Mesenchymal stem cell (in vitro differentiated cells and primary cell): ENCODE results near the gene TP53INP2.

ENCODE experiments used
- DNase-seq: peaks from one replicate; pipeline ENCODE4 v3.0.0-alpha.2; 2013
- H2AFZ ChIP-seq: one replicate; pipeline ENCODE4 v1.6.1; 2013; ENCODE audit warnings: low read depth, mild to moderate bottlenecking, control low read depth, inconsistent platforms, low read length, moderate library complexity
- H2AK5ac ChIP-seq: 2 replicates; pipeline ENCODE4 v1.6.1; 2013; ENCODE audit warnings: low read length, moderate library complexity, mild to moderate bottlenecking, inconsistent platforms; ENCODE audit not compliant: severe bottlenecking
- H2BK120ac ChIP-seq: one replicate; pipeline ENCODE4 v1.6.1; 2013; ENCODE audit warnings: low read depth, mild to moderate bottlenecking, inconsistent platforms, low read length, moderate library complexity
- H2BK12ac ChIP-seq, 2 experiments: one replicate each; pipeline ENCODE4 v1.6.1; 2013; ENCODE audit warnings: inconsistent platforms in 2 of 2, low read length in 2 of 2, mild to moderate bottlenecking in 2 of 2, moderate library complexity in 2 of 2, control low read depth in 1 of 2
- H2BK15ac ChIP-seq: one replicate; pipeline ENCODE4 v1.6.1; 2013; ENCODE audit warnings: mild to moderate bottlenecking, low read depth, inconsistent platforms; ENCODE audit not compliant: poor library complexity, severe bottlenecking
- H2BK5ac ChIP-seq: 2 replicates; pipeline ENCODE4 v1.6.1; 2013; ENCODE audit warnings: low read depth, mild to moderate bottlenecking, low read length, control low read depth, inconsistent platforms; ENCODE audit not compliant: poor library complexity, severe bottlenecking
- H3K14ac ChIP-seq, 2 experiments: one replicate each; pipeline ENCODE4 v1.6.1; 2013; ENCODE audit warnings: inconsistent platforms in 2 of 2, low read length in 2 of 2, control low read depth in 1 of 2, mild to moderate bottlenecking in 1 of 2, moderate library complexity in 1 of 2
- H3K18ac ChIP-seq, 2 experiments: one replicate each; pipeline ENCODE4 v1.6.1; 2013; ENCODE audit warnings: inconsistent platforms in 2 of 2, low read length in 2 of 2, control low read depth in 1 of 2, low read depth in 1 of 2, mild to moderate bottlenecking in 1 of 2
- H3K23ac ChIP-seq, 2 experiments: one replicate each; pipeline ENCODE4 v1.6.1; 2013; ENCODE audit warnings: inconsistent platforms in 2 of 2, low read length in 2 of 2, mild to moderate bottlenecking in 2 of 2, moderate library complexity in 2 of 2, control low read depth in 1 of 2
- H3K27ac ChIP-seq: 2 replicates; pipeline ENCODE4 v1.5.1; 2013; ENCODE audit warnings: mild to moderate bottlenecking, moderate library complexity, low read length, control low read depth, inconsistent platforms; ENCODE audit not compliant: poor library complexity, severe bottlenecking
- H3K27me3 ChIP-seq, 2 experiments: 2 replicates each; pipeline versions ENCODE4 v1.6.1 to v1.7.0; 2013; ENCODE audit warnings: low read length in 2 of 2, mild to moderate bottlenecking in 2 of 2, moderate library complexity in 2 of 2, control low read depth in 1 of 2, inconsistent platforms in 1 of 2; ENCODE audit not compliant: control insufficient read depth in 1 of 2, insufficient read depth in 1 of 2
- H3K36me3 ChIP-seq, 2 experiments: 2 replicates each; pipeline versions ENCODE4 v1.6.1 to v1.7.0; 2013; ENCODE audit warnings: low read length in 2 of 2, control low read depth in 1 of 2, inconsistent platforms in 1 of 2, low read depth in 1 of 2, mild to moderate bottlenecking in 1 of 2; ENCODE audit not compliant: insufficient read depth in 2 of 2, control insufficient read depth in 1 of 2
- H3K4ac ChIP-seq, 2 experiments: one replicate each; pipeline ENCODE4 v1.6.1; 2013; ENCODE audit warnings: inconsistent platforms in 2 of 2, low read length in 2 of 2, mild to moderate bottlenecking in 2 of 2, moderate library complexity in 2 of 2, control low read depth in 1 of 2, low read depth in 1 of 2
- H3K4me1 ChIP-seq: 2 replicates; pipeline ENCODE4 v1.6.1; 2013; ENCODE audit warnings: low read depth, low read length, control low read depth; ENCODE audit not compliant: control insufficient read depth, insufficient read depth
- H3K4me2 ChIP-seq: 2 replicates; pipeline ENCODE4 v1.6.1; 2013; ENCODE audit warnings: low read length, mild to moderate bottlenecking, inconsistent platforms; ENCODE audit not compliant: poor library complexity, severe bottlenecking
- H3K4me3 ChIP-seq, 2 experiments: 2 replicates each; pipeline versions ENCODE4 v1.5.1 to v1.7.0; 2013; ENCODE audit warnings: low read length in 2 of 2, mild to moderate bottlenecking in 2 of 2, control low read depth in 1 of 2, low read depth in 1 of 2; ENCODE audit not compliant: insufficient read depth in 1 of 2
- H3K79me1 ChIP-seq: replicated peaks from 2 replicates; pipeline ENCODE4 v1.6.1; 2013; ENCODE audit warnings: mild to moderate bottlenecking, control low read depth, low read length, inconsistent platforms; ENCODE audit not compliant: poor library complexity, severe bottlenecking
- H3K9ac ChIP-seq: 2 replicates; pipeline ENCODE4 v1.7.0; 2013; ENCODE audit warnings: mild to moderate bottlenecking, low read length, moderate library complexity
- H3K9me3 ChIP-seq: 2 replicates; pipeline ENCODE4 v1.7.0; 2013; ENCODE audit warnings: mild to moderate bottlenecking, low read length; ENCODE audit not compliant: control insufficient read depth
- H4K8ac ChIP-seq: one replicate; pipeline ENCODE4 v1.6.1; 2013; ENCODE audit warnings: inconsistent platforms, mild to moderate bottlenecking, low read length, moderate library complexity
- H4K91ac ChIP-seq: one replicate; pipeline ENCODE4 v1.6.1; 2013; ENCODE audit warnings: mild to moderate bottlenecking, low read length, inconsistent platforms
- WGBS: methylation state at CpG from one replicate; pipeline ENCODE4 v1.1.7; 2013; ENCODE audit warnings: mixed read lengths; 5-methylcytosine and 5-hydroxymethylcytosine counted together

TP53INP2 gene

GRCh38 chr20:34708621-34709043 lies 4.5 kb downstream of the TP53INP2 start:
- Histone ChIP-seq H4K91ac (no peak overlapping the region), H3K9me3 (no peaks in the 10 kb centered on the region), H3K14ac (no peak overlapping the region), H4K8ac (peak overlapping the region; percentile 27), H3K4me3 (peak overlapping the region; percentile 58 to 81), H2AFZ (peak overlapping the region; percentile 5), H3K23ac (no peak overlapping the region), H3K4ac (no peak overlapping the region), H2BK12ac (no peak overlapping the region), H3K9ac (peak overlapping the region; percentile 83), H3K4me2 (peak overlapping the region; percentile 92), H2AK5ac (no peak overlapping the region), H2BK15ac (peak overlapping the region; percentile 60), H3K4me1 (peaks cover 30% of the 10 kb centered on the region), H3K79me1 (peaks cover 14% of the 10 kb centered on the region), H3K27ac (no peak overlapping the region), H2BK120ac (peak overlapping the region; percentile 27), H2BK5ac (no peak overlapping the region), H3K27me3 (no peaks in the 10 kb centered on the region), H3K36me3 (peaks cover 20 to 25% of the 10 kb centered on the region in 2 experiments), H3K18ac (peak overlapping the region; percentile 75 to 79)
- 7% methylated on average over 17 of the region's 22 CpGs for WGBS
- peak; percentile 61 for DNase-seq

- Histone ChIP-seq H4K8ac (peak overlapping the region; percentile 96), H3K23ac (no peak overlapping the region), H2BK120ac (peak overlapping the region; percentile 87), H2AFZ (peak overlapping the region; percentile 48), H3K36me3 (peaks cover 23 to 27% of the 10 kb centered on the region in 2 experiments), H4K91ac (no peak overlapping the region), H2BK5ac (peak overlapping the region; percentile 76), H3K27ac (no peak overlapping the region), H2BK15ac (peak overlapping the region; percentile 64), H3K79me1 (peaks cover 14% of the 10 kb centered on the region), H3K9me3 (no peaks in the 10 kb centered on the region), H3K9ac (peak overlapping the region; percentile 83), H3K4me1 (peaks cover 36% of the 10 kb centered on the region), H2AK5ac (no peak overlapping the region), H3K4me2 (peak overlapping the region; percentile 92), H3K18ac (peak overlapping the region; percentile 75 to 79), H3K4me3 (peak overlapping the region; percentile 58 to 81), H3K14ac (peak overlapping the region in 1 of 2 experiments; percentile 12), H3K27me3 (no peaks in the 10 kb centered on the region), H3K4ac (peak overlapping the region in 1 of 2 experiments; percentile 46), H2BK12ac (peak overlapping the region in 1 of 2 experiments; percentile 48)
- WGBS: 2% methylated on average over 62 of the region's 64 CpGs
- peak; percentile 86 for DNase-seq
Observed at GRCh38 chr20:34709044-34709830, 5.1 kb downstream of the TP53INP2 start.

GRCh38 chr20:34709831-34710567 lies 5.9 kb downstream of the TP53INP2 start:
- Histone ChIP-seq H2BK5ac (no peak overlapping the region), H3K36me3 (peaks cover 24 to 35% of the 10 kb centered on the region in 2 experiments), H3K18ac (peak overlapping the region; percentile 46 to 48), H3K4me1 (peaks cover 35% of the 10 kb centered on the region), H3K79me1 (peaks cover 14% of the 10 kb centered on the region), H3K9me3 (no peaks in the 10 kb centered on the region), H3K27ac (no peak overlapping the region), H3K27me3 (no peaks in the 10 kb centered on the region), H4K8ac (no peak overlapping the region), H3K23ac (peak overlapping the region in 1 of 2 experiments; percentile 6), H2AFZ (no peak overlapping the region), H3K4ac (no peak overlapping the region), H2BK120ac (no peak overlapping the region), H3K4me2 (peak overlapping the region; percentile 92), H2BK12ac (peak overlapping the region in 1 of 2 experiments; percentile 12), H3K4me3 (peak overlapping the region; percentile 58 to 81), H3K9ac (peak overlapping the region; percentile 83), H4K91ac (no peak overlapping the region), H2BK15ac (no peak overlapping the region), H2AK5ac (no peak overlapping the region), H3K14ac (no peak overlapping the region)
- peak; percentile 70 for DNase-seq
- WGBS: 4% methylated on average over 61 of the region's 61 CpGs

GRCh38 chr20:34710568-34710839 lies 6.4 kb downstream of the TP53INP2 start:
- no peak overlapping the region for H3K14ac ChIP-seq
- H3K27me3 ChIP-seq: no peaks in the 10 kb centered on the region
- H3K36me3 ChIP-seq: peaks cover 27 to 38% of the 10 kb centered on the region in 2 experiments
- no peak overlapping the region for H4K91ac ChIP-seq
- peak overlapping the region in 1 of 2 experiments; percentile 6 for H3K23ac ChIP-seq
- no peak overlapping the region for H3K18ac ChIP-seq
- H4K8ac ChIP-seq: no peak overlapping the region
- H2BK12ac ChIP-seq: peak overlapping the region in 1 of 2 experiments; percentile 12
- H2AFZ ChIP-seq: no peak overlapping the region
- H3K27ac ChIP-seq: no peak overlapping the region
- H3K4me1 ChIP-seq: peaks cover 30% of the 10 kb centered on the region
- no peak for DNase-seq
- no peak overlapping the region for H2BK5ac ChIP-seq
- H2BK120ac ChIP-seq: no peak overlapping the region
- H3K4ac ChIP-seq: peak overlapping the region in 1 of 2 experiments; percentile 46
- peak overlapping the region; percentile 83 for H3K9ac ChIP-seq
- H2BK15ac ChIP-seq: no peak overlapping the region
- no peaks in the 10 kb centered on the region for H3K9me3 ChIP-seq
- peak overlapping the region; percentile 92 for H3K4me2 ChIP-seq
- peaks cover 14% of the 10 kb centered on the region for H3K79me1 ChIP-seq
- H3K4me3 ChIP-seq: peak overlapping the region in 1 of 2 experiments; percentile 81
- H2AK5ac ChIP-seq: no peak overlapping the region
